NCI-H1436 (cell line): ENCODE results near the gene ANXA8L1.
"Not testable (repeated sequence)": the region's sequence is repeated elsewhere in the genome, so short reads cannot be mapped to it uniquely, and the experiment has no call there.

ENCODE experiments used
- DNase-seq: peaks from one replicate; lab custom pipeline; 2025; lab: John Stamatoyannopoulos, UW

The ANXA8L1 gene, protein sequence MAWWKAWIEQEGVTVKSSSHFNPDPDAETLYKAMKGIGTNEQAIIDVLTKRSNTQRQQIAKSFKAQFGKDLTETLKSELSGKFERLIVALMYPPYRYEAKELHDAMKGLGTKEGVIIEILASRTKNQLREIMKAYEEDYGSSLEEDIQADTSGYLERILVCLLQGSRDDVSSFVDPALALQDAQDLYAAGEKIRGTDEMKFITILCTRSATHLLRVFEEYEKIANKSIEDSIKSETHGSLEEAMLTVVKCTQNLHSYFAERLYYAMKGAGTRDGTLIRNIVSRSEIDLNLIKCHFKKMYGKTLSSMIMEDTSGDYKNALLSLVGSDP

DNA sequence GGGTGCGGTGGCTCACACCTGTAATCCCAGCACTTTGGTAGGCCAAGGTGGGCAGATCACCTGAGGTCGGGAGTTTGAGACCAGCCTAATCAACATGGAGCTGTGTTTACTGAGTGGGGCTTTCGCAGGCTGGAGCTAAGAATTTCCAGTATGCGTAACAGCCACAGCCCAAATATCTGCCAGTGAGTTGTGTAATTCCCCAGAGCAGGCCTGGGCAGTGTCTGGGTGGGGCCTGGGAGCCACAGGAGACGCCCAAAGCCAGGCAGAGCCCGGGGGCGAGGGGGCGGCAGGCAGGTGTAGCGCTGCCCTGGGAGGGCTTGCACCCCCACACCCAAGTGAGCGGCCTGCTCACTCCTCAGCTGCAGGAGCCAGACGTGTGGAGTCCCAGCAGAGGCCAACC lies at the start of gene ANXA8L1:
TSS of gene ANXA8L1 (plus strand) at position 371 of the 400 bp plus-strand sequence. CDS start 76 bp downstream, outside the sequence.
- DNase-seq: not testable (repeated sequence)

- DNase-seq: no peak
Observed at GRCh38 chr10:46326066-46326465, 49.5 kb upstream of the ANXA8L1 start.

DNA sequence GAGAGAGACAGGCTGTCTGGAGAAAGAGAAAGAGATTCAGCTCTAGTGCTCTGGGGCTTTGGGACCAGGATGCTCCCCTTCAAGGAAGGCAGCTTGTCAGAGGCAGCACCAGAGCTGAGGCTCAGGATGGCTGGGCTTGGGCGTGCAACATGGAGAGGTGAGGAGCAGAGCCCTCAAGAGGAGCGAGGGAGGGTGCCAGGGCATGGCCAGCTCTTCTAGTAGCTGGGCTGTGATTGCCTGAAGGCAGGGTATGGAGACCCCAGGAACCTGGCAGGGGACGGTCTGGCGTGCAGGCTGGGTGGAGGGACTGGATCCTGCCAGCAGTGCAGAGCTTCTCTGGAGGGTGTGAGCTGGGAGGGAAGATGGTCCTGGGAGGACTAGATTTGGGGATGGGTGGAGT lies 48.6 kb upstream of the ANXA8L1 start:
- no peak for DNase-seq

DNA sequence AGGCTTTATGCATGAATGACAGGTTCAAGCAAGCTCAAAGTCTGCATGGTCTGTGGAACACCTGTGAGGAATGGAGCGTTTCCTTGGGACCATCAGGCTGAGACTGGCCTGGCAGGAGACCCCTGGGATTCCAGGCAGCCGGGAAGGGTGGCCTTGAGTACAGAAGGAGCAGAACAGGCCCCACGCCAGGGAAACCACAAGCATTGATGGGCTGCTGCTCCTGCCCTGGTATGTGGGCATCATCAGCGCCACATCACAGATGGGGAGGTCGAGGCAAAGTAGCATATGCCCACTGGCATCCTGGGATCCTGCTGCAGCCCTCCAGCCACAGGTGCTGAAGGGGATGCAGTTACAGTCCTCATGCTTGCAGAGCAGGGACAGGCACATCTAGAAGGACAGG lies 47.9 kb upstream of the ANXA8L1 start:
- no peak for DNase-seq

DNA sequence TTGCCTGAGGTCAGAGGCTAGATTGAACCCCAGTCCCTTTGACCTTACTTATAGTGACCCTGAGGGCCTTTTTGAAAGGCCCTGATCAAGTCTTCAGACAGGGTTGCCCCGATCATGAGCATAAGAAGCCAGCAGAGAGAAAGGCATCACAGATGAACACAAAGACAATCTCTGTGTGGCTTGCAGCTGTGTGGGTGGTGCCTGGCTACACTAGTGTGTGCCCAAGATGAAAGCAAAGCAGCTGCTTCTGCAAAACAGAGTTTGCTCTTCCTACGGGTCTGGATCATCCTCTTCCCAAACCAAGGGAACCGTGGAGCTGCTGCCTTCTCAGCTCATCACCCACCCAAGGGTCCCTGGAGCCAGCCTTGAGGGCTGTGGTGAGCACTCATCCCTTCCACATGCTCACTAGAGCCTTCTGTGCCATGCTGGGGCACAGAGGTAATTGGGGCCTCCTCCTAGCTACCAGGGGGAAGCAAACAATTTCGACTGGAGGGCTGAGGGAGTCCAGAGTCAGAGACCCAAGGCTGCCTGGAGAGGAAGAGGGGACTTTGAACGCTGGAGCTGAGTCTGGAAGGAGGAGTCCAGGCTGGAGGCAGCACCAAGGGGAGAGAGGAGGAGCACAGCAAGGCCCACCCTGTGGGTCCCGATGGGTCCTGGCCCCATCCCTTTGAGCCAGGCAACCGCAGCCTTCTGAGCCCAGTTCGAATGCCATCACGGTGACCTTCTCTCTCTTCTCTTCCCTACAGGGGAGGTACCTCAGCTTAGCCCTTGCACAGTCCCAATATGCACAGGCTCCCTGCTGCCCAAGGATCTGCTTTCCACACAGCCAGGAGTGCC lies 46.5 kb upstream of the ANXA8L1 start:
- no peak for DNase-seq

DNA sequence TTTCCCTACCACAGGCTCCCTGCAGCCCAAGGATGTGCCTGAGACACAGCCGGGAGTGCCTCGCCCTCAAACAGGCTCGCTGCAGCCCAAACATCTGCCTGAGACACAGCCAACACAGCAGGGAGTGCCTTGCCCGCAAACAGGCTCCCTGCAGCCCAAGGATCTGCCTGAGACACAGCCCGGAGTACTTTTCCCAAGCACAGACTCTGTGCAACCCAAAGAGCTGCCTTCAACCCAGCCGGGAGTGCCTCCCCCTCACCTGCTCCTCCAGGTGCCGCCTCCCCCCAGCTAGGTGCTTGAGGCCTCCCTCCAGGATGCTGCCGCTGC lies 45.9 kb upstream of the ANXA8L1 start:
- DNase-seq: no peak

DNA sequence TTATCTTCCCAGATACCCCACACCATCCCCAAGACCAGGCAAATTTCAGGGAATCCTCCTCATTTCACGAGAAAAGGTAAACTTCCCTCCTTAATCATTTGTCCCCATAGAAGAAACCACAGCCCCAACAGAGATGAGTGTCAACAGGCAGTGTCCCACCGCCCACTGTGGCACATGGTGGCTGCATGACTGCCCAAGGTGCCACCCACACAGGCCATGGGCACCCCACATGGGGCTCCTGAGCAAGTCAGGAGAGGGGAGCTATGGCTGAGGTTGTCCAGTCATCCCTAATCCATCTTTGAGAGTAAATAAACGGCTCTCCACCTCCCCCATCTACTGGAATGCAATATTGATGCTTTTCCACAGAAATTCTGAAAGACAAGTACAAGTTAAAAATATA lies 44.7 kb upstream of the ANXA8L1 start:
- DNase-seq: no peak

DNA sequence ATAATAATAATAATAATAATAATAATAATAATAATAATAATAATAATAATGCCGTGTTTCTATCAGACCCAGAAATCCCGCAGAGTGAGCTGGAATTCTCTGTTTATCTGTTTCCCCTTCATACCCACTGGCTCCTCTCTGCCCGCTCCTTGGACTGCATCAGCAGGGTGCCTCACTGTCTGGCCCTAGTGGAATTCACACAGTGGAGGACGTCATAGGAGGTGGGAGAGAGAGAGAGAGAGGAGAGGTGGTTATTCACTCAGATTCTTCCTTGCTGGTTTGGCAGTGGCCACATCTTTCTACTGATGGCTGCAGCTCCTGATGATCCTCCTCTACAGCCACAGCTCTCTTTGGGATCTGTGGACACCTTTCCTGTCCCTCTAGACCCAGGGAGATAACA lies 10.1 kb upstream of the ANXA8L1 start:
- DNase-seq: not testable (repeated sequence)

DNA sequence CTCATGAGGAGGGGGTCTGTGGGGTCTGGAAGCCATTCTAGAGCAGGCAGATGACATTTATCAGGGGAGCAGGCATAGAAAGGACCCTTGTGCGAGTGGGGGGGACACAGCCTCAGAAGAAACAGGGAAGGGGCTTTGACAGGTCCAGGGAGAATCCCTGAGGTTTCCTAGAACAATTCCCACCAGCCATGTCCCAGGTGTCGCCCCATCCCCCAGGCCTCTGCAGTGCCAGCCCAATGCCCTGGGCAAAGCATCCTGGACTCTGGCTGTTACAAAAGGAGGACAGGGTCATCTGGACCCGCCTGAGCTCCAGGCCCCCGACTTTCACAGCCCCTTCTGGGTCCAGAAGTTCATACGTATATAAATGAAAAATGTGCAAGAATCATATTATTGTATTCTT lies 8.4 kb upstream of the ANXA8L1 start:
- not testable (repeated sequence) for DNase-seq

DNA sequence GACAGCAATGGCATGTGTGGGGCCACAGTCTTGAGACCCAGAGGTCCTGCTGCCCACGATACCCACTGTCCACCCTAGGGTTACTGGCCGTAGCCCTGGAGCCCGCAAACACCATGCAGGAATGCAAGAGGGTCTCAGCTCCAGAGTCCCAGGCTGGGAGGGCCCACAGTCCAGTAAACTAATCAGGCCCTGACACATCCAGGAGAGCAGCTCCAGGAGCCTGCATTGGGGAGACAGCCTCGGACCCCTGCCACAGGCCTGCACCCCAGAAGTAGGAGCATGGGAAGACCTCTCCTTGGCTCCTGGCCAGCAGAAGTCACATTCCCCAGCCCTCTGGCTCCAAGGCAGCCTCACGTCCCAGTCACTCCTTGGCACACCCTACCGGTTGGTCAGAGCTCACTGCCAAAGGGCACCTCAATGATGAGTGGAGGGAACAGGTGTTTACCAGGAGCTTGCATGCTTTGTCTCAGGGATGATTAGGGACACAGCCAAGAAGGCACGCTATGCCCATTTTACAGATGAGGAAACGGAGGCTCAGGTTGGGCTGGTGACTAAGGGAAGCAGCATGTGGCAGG lies 7.8 kb upstream of the ANXA8L1 start:
- not testable (repeated sequence) for DNase-seq

DNA sequence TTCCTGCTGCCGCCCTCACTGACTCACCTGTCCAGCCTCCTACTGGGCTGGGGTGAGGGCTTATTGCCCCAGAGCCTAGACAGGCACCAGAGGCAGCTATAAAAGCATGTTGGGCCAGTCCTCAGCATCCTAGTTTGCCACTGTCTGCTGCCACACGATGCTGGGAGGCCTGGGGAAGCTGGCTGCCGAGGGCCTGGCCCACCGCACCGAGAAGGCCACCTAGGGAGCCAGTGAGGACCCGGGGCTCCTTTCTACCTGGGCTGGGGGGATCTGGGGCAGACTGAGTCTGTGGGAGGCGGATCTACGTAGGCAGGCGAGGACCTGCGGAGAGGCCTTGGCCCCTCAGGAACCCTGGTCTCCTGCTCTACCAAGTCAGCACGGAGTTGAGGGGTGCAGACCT lies 6.6 kb upstream of the ANXA8L1 start:
- not testable (repeated sequence) for DNase-seq

DNA sequence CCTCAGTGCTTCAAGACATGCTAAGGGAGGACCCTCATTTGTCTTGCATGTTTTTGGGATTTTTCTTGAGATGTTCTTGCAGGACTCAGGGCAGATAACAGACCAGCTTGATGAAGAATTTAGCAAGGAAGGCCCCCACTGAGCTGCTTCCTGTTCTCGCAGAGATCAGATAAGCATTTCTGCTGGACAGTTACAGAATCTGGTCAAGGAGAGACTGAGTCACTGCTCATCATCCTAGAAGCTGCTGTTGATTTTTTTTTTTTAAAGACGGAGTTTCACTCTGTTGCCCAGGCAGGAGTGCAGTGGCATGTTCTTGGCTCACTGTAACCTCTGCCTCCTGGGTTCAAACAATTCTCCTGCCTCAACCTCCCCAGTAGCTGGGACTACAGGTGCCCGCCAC lies 1.2 kb upstream of the ANXA8L1 start:
- not testable (repeated sequence) for DNase-seq

DNA sequence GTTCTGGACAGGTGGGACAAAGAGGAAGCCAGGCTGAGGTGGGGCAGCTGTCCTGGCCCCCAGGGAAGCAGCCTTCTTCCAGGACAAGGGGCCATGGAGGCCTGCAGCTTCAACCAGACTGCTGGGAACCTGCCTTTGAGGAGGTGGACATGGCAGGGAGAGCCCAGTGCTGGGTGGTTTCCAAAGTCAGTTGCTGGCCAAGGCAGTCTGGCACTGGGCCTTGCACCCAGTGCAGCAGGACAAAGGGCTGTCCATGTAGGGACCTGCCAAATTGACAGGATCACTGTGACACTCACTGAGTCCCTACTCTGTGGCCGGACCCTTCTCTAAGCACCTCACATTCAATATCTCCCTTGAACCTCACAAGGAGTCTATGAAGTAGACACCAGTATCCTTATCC lies 1.4 kb downstream of the ANXA8L1 start:
- not testable (repeated sequence) for DNase-seq

DNA sequence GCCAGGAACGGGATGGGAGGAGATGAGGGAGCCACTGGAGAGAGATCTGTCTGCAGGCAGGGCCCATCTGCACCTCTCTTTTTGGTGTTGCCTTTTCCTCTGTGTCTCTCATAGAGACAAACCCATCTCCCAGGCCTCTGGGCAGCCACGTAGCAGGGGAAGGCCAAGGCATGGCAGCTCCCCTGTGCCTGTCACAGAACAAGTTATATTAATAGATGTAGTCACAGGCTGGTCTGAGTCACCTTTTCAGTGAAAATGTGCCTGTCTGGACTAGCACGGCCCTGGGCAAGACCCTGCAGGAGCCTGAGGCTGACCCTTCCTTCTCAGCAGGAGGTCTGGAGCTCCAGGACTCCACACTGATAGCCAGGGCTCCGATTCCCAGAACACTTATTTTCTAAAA lies 2.1 kb downstream of the ANXA8L1 start:
- DNase-seq: not testable (repeated sequence)

GRCh38 chr10:46378108-46378507 lies 2.5 kb downstream of the ANXA8L1 start:
- not testable (repeated sequence) for DNase-seq

DNA sequence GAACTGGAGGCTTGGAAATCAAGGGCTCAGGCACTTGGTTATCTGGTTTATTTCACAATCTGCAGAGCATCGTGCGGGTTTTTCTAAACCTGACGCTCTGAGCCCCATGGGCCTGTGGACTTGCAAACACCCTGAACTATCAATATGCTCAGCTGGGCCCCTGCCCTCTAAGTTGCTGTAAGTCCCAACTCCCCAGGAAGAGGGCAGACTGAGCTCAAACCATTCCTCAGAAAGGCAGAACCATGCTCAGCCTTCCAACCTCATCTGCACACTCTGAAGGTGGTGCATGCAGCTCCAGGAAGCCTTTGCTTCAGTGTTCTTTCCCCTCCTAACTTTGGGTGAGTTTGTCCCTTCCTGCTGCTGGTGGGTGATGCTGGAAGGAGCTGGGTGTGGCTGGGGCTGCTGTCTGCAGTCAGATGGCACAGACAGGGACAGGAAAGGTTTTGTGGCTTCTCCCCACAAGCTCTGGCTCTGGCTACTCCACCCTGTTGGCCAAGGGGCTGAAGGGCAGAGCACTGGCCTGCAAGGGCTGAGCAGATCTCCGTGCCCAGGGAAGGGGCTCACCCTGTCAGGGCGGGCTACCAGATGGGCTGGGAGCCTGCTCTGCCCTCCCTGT lies 3.8 kb downstream of the ANXA8L1 start:
- DNase-seq: not testable (repeated sequence)

GRCh38 chr10:46385858-46386257 lies 10.3 kb downstream of the ANXA8L1 start:
- DNase-seq: not testable (repeated sequence)

- DNase-seq: not testable (repeated sequence)
Observed at GRCh38 chr10:46386694-46387093, 11.1 kb downstream of the ANXA8L1 start.

GRCh38 chr10:46387309-46387902 lies 11.8 kb downstream of the ANXA8L1 start:
- DNase-seq: not testable (repeated sequence)

GRCh38 chr10:46391422-46391821 lies 15.8 kb downstream of the ANXA8L1 start:
- DNase-seq: not testable (repeated sequence)

DNA sequence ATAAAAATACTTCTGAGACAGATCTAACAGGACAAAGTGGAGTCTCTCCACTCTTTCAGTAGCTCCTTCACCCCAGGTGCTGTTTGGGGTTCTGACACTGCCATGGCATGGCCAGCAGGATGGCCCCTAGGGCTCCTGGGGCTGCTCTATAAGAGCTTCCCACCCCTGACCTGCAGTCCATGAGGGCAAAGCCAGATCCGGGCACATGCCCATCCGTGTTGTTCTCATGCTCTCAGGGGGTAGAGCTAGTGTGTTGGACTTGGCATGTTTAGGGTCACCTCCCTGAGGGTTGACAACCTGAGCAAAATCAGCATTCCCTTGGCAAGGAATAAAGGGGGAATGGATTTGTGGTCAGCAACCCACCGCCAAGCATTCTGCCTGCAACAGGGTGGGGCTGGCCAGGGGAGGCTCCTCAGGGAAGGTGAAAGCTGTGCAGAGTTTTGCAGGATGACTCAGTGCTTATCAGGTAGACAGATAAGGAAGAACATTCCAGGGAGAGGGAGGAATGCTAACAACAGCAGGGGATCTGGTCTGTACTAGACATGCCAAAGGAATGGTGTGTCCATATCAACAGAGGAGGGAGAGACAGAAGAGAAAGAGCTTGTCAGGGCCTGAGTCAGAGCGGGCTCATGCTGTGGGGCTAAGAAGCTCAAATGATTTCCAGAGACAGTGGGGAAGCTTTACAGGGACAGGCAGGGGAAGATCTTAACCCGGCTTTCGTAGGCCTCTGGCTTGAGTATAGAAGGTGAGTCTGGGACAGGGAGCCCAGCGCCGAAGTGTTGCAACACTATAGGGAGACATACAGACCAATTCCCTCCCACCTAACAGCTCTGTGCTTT lies 21.1 kb downstream of the ANXA8L1 start:
- not testable (repeated sequence) for DNase-seq
